Measurements from ENCODE around the gene NR5A2. TPM values are rescaled to one million over a fixed set of nuclear protein-coding genes. Genes with fewer than 3 reads are reported as not detected.

Gene NR5A2
- total RNA-seq, 1 donor from 2014 or later, result 6.9 TPM

DNA sequence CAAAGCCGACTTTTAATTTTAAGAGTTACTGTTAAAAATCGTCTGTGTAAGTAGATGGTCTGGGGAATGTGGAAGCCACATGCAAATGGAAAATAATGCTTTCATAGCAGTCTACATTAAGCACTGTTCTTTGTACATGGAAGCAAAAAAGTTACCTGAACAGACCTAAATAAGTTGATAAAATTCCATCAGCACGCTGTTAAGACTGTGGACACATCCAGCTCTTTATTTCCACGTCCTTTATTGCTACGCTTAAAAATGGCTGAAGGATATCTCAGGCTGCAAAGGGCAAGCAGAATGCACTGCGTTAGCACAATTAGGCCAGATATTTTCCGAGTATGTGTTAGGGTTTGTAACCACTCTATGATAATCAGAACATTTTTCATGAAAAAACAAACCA lies 22.3 kb downstream of the NR5A2 start:
- intact Hi-C loops (cut with DNase I), result no loop called here
- ATAC-seq, result no peak
- no peak for DNase-seq (ENCODE audit: low spot score)

DNA sequence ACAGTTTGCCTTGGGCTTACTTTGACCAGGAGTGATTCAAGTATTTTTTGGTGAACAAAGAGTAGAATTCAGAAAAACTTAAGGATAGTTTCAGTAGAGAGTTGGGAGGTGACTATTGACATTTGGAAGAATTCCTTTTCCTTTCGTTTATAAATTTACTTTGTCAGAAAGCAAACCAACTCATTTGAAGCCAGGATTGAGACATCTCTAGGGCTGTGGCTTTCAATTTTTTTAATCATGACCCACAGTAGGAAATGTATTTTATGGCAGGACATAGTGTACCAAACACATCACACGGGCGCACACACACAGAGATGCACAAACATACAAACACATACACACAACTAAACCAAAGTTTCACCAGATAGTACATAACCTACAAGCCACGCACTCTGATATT lies 24.1 kb downstream of the NR5A2 start:
- DNase-seq (ENCODE audit: low spot score) (no peak), ATAC-seq (no peak)
- intact Hi-C loops (cut with DNase I), result no loop called here

DNA sequence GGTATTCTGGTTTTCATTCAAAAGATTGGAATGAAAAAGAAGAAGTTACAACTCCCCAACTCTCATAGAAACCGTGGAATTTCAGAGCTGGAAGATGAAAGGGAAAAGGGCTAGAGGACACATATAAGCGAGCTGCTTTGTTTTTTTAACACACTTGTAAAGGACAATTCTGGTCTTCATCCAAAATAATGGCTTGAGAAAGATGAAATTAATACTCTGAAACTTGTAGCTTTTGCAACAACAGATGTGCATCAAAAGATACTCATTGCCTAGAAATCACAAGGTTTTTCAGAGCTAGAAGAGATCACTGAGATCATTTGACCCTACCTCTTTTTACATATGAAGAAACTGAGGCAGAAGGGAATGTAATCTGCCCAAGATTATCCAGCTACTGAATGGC lies 25.6 kb downstream of the NR5A2 start:
- ATAC-seq (no peak), DNase-seq (ENCODE audit: low spot score) (no peak)
- intact Hi-C loops (cut with DNase I), result no loop called here

DNA sequence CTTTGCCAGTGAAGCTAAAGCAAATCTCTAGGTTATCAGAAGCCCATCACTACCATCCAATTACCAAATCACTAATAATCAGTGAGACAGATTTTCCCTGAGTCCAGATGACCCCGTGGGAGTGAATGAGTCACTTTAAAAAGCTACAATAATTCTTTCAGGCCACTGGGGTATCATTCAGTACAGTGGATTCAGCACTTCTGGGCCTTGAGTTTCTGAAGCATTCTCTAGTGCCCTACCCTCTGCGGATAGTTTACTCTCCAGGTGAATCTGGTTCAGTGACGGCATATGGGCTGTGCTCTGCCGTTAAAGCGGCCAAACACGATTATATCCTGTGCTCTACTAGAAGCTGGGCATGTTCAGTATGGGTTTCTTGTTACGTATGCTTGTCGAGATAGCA lies 26.1 kb downstream of the NR5A2 start:
- ATAC-seq (no peak), DNase-seq (ENCODE audit: low spot score) (no peak)
- intact Hi-C loops (cut with DNase I), result no loop called here

DNA sequence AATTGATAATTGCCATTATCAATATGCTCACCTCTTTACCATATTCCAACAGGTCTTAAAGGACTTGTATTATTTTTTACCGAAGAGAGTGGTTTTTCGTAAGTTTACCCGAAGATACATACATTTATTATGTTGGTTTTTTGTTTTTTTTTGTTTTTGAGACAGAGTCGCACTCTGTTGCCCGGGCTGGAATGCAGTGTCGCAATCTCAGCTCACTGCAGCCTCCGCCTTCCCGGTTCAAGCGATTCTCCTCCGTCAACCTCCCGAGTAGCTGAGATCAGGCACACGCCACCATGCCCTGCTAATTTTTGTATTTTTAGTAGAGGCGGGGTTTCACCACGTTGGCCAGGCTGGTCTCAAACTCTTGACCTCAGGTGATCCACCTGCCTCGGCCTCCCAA lies 30.8 kb downstream of the NR5A2 start:
- intact Hi-C loops (cut with DNase I), result no loop called here
- no peak for ATAC-seq
- DNase-seq (ENCODE audit: low spot score), result no peak

DNA sequence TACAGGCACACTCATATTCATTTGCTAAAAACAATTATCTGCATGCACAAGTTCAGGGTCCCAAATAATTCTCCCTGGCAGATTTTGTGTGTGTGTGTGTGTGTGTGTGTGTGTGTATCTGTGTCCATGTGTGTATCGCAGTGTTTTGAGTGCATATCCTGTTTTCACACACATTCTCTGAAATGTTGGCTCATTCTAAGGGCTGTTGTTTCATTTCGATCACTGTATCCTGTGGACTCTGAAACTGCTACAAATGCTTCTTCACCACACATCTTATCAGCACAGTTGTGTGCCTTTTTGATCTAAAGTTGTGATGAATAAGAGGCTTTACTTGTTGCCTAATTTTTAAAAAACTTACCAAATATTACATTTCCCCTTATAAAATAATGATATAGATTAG lies 34.6 kb downstream of the NR5A2 start:
- ATAC-seq (no peak), DNase-seq (ENCODE audit: low spot score) (no peak)
- intact Hi-C loops (cut with DNase I), result no loop called here

DNA sequence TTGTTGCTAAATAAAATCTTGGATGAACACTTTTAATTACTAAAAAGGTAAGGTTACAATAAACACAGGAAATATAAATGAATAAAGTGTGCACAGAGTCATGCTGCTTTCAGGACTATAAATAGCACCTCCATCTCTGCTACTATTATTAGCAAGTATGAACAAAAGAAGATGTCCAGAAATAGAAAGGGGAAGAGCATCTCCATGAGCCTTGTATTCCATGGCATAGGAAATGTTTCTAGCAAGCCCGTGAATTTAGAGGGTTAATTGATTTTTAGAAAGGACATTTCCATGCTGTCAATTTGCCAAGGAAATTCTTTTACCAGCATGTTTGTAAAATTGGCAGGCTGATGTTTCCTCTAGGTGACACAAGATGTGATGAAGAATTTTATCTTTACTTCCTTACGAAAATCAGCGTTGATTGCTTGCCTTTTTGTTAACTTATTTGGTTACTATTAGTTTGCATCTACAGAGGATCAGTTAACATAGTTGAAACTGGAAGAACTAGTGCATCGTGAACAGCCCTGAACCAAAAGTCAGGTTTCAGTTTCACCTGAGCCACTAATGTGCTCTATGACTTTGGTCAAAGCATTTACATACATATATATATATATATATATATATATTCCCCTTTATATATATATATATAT lies 45.3 kb downstream of the NR5A2 start:
- intact Hi-C loops (cut with DNase I), result no loop called here
- DNase-seq (ENCODE audit: low spot score), result no peak

DNA sequence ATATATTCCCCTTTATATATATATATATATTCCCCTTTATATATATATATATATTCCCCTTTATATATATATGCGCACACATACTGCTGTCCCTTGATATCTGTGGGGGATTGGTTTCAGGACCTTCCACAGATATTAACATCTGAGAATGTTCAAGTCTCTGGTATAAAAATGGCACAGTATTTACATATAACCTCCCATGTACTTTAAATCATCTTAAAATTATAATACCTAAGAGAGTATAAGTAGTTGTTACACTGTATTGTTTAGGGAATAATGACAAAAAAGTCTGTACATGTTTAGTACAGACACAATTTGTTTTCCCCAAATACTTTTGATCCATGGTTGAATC lies 45.8 kb downstream of the NR5A2 start:
- intact Hi-C loops (cut with DNase I), result no loop called here
- ATAC-seq (no peak), DNase-seq (ENCODE audit: low spot score) (no peak)

More for the DNA sequence above, 45.3 kb downstream of the NR5A2 start:
- ATAC-seq, result no peak

DNA sequence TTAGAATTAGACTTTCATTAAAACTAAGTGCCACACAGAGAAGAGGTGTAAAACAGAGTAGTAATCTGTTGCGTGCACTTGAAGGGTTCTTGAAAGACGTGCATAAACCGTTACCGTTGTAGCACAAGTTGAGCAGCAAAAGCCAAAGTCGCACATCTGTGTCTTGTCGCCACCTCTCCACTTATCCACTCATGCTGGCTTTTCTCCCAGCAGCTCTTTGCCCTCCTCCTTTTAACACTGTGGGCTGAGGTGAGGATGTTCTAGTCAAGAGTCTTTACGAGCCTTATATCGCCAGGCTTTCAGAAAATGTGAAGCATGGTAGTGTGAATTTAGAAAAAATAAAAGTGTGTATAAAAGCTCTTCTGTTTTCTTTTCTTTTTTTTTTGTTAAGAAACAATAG lies 48.0 kb downstream of the NR5A2 start:
- intact Hi-C loops (cut with DNase I), result no loop called here
- ATAC-seq, result no peak

DNA sequence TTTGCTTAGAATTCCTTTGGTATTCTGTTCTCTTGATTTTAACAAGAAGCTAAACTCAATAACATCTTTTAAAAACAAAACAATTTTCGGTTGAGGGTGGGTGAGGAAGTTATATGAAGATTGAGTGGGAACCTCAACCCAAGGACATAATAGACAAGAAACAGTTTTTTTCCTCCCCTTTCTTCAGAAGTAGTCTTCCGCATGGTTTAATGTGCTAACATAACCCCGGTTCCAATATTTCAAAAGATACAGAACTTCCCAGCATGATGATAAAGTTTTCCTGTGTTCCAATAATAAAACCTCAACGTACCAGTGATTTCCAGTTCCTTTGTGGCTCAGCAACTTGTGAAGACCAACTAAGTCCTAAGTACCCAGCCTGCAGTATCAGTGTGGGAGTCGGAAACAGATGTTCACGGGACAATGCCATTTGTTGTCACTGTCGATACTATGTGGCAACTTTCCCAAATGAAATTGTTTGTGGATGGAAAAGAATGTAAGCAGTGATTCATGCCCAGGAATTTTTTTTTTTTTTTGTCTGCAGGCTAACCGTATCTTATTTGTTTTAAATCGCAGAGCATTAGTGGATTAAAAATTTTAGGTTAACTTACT lies 48.5 kb downstream of the NR5A2 start:
- peak; percentile 62 for ATAC-seq
- no peak for DNase-seq (ENCODE audit: low spot score)

More for the DNA sequence above, 48.0 kb downstream of the NR5A2 start:
- no peak for DNase-seq (ENCODE audit: low spot score)

DNA sequence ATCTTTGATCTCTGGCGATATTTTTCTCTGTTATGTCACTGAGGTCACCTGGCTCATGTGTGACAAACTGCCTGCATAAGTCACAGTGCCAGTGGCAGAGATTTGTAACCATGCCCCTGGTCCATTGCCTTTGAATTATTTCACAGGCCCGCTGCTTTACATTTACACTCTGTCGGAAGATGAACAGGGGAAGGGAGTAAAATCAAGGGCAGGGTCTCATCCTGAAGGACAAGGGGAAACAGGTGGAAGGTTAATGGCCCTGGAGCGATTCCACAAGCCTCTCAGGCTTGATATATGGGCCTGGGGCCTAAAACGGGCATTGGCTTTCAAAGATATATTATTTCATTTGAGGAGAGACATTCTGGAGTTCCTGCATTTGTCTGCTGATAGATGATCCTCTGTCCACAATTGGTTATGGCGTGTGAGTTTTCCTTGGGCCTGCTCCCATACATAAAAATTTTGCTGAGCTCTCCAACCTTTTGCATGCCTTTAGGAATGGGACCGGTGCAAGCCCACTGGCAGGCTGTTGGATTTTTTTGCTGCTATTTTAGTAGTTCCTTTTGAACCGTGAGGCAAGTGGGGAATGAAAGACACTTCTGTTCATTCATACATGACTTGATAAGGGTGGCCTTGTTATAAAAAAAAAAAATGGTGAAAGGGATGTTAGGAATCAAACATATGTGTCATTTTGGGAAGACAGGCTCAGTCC lies 51.9 kb downstream of the NR5A2 start:
- intact Hi-C loops (cut with DNase I), result no loop called here
- DNase-seq (ENCODE audit: low spot score), result no peak
- ATAC-seq, result no peak

More for the DNA sequence above, 48.5 kb downstream of the NR5A2 start:
- intact Hi-C loops (cut with DNase I), result no loop called here

DNA sequence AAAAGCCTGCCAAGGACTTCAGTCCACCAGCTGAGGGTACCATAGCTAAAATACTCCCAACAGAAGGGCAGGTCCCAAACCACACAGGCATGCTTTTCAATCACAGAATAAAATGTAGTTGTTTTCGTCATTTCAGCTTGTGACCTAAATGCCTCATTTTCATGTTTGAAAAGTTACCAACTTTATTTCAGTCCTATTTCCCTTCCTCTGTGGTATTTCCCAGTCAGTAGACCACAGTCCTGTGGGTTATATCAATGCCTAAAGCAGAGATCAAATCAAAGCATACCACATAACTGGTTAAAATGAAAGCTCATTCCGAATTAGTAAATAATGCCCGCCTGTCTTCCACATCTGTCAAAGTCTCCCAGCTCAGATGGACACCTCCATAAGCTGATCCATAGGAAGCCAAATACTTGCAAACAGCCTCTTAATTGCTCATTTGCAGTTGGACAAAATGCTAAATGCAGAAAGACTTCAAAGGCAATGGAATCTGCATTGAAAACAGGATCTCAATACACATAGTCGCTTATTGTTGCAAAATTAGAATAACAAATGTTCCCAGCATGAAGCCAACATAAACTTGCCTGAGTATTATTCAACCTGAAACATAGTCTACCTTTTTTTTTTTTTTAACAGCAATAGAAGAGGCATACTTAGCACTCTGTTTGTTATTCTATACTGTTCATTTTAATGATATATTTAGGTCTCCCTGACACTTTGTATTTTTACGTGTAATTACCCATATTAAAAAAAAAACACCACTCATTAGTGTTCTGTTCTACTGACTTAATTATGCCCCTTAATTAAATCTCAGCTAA lies 53.9 kb downstream of the NR5A2 start:
- intact Hi-C loops (cut with DNase I), result no loop called here
- no peak for DNase-seq (ENCODE audit: low spot score)

DNA sequence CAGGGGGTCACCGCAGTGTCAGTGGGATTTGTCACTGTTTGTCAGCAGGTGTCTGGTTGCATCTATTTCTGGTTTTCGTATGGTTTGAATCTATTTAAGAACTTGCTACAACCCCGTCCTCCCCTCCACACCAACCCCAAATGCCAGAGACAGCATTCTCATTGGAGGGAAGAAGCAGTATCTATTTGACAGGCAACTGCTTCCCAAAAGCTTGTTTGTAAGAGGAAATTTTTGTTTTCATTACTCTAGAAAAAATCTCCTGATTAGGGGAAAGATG lies 54.4 kb downstream of the NR5A2 start:
- ATAC-seq (no peak), DNase-seq (ENCODE audit: low spot score) (no peak)
- intact Hi-C loops (cut with DNase I), result no loop called here

More for the DNA sequence above, 53.9 kb downstream of the NR5A2 start:
- no peak for ATAC-seq

DNA sequence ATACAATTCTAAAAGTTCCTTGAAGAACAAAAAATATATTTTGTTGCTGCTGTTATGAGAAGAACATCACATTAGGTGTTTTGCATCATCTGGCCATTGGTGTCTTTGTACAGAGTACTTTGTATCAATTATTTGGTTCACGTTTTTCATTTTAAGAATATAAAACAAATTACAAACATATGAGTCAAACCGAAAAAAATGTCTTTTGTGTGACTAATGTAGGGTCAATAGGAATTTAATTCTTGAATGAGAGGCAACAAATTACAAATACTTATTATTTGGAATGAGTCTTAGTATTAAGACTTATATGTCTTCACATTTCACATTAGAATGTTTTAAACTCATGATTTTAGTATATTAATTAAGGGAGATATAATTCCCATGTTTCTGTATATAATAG lies 54.8 kb downstream of the NR5A2 start:
- intact Hi-C loops (cut with DNase I), result no loop called here
- DNase-seq (ENCODE audit: low spot score) (no peak), ATAC-seq (no peak)

DNA sequence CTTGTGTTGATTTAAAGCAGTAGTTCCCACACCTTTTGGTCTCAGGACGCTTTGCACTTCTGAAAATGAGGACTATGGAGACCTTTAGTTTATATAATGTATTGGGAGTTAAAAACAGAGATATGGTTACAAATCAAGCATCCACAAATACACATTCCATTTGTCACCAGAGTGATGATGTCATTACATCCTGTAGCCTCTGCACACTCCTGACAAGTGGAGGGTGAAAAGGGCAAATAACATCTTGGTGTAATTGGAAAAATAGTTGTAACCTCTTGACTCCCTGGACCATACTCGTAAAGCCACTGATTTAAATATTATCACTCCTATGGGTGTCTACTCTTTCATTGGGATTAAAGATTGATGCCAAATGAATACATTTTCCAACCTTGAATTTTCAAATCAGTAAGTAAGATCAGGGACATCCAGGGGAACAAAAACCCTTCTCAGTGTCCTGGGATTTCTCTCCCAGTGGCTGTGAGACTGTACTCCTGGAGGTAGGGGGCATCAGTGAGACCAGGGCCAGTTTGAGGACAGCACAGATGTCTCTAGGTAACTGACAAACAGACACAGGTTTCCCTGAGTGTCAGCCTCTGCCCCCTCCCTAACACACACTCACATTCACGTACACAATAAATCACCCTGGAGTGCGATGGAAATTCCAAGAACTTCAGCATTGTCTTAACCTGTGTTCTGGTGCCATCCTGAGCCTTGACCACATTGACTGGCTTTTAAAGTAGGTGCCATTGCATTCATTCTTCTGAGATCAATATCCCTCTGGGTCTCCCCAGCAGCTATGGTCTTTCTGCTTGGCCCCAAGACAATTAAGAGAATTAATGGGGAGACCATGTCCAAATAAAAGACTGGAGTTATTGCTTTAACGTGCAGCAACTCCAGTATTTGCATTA lies 63.0 kb downstream of the NR5A2 start:
- DNase-seq (ENCODE audit: low spot score) (no peak), ATAC-seq (no peak)
- intact Hi-C loops (cut with DNase I), result no loop called here

DNA sequence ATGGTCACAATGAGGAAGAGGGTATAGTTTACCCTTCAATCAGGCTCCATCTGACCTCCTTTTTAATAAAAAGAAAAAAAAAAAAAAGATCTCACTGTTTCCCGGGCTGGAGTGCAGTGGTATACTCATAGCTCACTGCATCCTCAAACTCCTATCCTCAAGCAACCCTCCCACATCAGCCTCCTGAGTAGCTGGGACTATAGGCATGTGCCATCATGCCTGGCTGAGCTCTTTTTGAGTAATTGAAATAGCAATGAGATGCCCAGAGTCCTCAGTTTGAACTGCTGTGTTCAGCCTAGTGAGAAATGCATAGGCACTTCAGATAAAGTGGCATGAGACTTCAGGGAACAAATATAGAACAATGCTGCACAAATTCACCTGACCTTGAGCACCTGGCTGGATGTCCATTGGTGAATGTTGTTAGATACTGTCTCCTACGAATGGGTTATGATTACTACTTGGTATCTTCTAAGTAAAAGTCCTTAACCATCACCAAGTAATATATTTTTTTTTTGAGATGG lies 67.6 kb downstream of the NR5A2 start:
- intact Hi-C loops (cut with DNase I), result no loop called here

DNA sequence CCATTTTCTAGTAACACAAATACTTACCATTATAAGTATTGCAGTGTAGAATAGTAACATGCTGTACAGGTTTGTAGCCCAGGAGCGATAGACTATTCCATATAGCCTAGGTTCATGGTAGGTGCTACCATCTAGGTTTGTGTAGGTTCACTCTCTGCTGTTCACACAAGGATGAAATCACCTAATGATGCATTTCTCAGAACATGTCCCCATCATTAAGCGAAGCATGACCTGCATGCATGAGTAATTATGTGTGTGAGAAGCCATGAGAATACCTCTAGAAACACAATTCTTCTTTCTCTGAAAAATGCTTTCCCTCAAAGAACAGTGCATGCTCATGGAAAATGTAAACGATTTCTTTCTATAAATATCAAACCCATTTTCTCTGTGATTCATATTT lies 69.3 kb downstream of the NR5A2 start:
- intact Hi-C loops (cut with DNase I), result no loop called here
- ATAC-seq (no peak), DNase-seq (ENCODE audit: low spot score) (no peak)

More for the DNA sequence above, 67.6 kb downstream of the NR5A2 start:
- DNase-seq (ENCODE audit: low spot score) (no peak), ATAC-seq (no peak)

DNA sequence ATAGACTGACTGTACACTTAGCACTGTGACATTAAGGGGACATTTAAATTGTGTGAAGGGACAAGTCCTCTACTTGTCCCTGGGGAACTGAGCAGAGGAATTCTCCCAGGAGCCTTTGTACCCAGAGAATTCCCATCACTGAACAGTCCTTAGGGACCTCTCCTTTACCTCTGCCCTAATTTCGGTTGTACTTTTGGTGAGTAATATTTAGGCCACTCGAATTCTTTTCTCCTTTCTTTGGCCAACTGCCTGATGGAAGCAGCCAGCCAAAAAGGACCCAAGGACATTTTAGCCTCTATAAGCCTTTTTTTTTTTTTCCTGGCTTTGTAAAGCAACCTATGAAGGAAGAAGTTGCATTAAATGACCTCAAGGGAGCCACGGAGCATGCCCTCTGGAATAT lies 71.5 kb downstream of the NR5A2 start:
- no peak for DNase-seq (ENCODE audit: low spot score)
- ATAC-seq, result no peak
- intact Hi-C loops (cut with DNase I), result no loop called here
